GM12892 (cell line): ENCODE data around the gene PPP2R2D.

Source experiments
- DNase-seq: peaks from one replicate; pipeline ENCODE4 v3.0.0; 2011; ENCODE audit not compliant: insufficient read length
- FAIRE-seq: peaks from 2 replicates; lab custom pipeline; 2011; peaks lifted over from hg19 to GRCh38; lab: Jason Lieb, UNC
- POLR2A ChIP-seq: IDR thresholded peaks from 2 replicates; pipeline ENCODE4 v1.6.1; 2011; ENCODE audit warnings: low read depth, low read length, control low read depth
- POLR2AphosphoS5 ChIP-seq: IDR thresholded peaks from 2 replicates; pipeline ENCODE4 v1.6.1; 2011; ENCODE audit warnings: low read depth, low read length, control low read depth
- TAF1 ChIP-seq: IDR thresholded peaks from 2 replicates; pipeline ENCODE4 v1.6.1; 2011; ENCODE audit warnings: low read depth, mild to moderate bottlenecking, control low read depth, low read length, borderline replicate concordance

Gene PPP2R2D

DNA sequence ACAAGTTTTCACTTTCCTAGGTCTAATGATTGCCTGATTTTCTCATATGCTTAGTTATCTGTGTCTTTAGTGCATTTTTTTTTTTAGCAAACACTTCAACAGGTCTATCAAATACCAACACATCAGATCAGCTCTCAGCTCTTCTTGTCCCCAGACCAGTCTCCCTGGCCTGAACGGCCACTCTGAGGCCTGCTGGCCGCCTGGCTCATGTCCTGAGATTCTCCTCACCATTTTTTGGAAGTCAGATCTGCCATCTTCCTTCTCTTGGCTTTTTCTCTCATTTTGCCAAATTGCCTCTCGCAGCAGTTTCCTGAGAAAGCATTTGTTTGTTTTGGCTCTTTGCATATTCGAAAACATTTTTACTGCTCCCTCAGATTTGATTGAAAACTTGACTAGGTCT lies 29.3 kb downstream of the PPP2R2D start:
- DNase-seq (no peak), FAIRE-seq (no peak)
- no peak for TF ChIP-seq TAF1

DNA sequence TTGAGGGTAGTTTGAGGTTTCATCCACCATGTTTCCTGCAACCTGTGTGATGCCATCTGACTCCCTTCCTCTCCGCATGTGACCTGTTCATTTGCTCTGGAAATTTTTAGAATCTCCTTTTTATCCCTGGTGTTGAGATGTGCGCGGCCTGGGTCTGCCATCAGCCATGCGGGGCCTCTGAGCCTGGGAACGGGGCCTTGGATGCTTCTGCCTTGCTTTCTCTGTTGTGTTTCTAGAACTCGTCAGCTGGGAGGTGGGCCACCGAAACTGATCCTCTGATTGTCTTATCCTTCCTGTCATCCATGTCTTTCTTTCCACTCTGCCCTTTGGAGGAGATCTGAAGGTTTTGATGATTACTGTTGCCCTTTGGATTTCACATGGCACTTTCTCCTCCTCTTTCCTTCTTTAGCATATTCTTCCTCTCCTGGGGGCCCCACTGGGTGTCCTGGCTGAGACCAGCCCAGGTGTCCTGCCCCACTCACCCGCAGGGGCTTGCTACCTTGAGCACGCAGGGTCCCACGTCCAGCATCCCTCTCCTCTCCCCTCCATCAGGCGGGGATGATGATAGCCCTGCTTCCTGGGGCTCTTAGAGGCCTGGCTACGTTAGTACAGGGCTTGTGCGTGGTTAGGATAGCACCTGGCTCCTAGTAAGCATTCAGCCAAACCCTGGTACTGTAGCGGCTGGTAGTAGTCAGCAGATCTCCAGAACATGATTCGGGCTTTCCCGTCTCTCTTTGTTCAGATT lies 29.9 kb downstream of the PPP2R2D start:
- no peak for DNase-seq
- no peak for FAIRE-seq
- TF ChIP-seq TAF1 (no peak), POLR2A (no peak), POLR2AphosphoS5 (no peak)

DNA sequence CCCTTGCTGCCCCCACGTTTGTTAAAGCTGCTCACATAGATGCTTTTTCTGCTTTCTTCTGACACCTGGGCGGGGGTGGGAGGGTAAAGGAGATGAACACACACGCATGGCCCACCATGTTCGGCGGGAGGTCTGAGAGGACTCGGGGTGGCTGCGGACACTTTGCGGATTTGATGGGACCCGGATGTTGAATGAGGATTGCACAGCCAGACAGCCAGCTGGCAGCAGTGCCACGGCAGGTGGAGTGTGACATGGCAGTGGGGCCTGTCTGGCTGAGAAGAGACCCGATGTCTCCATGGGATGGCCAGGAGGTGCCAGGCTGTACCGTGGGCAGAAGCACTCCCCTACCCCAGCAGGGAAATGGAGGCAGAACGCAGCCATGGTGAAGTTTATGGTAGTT lies 31.2 kb downstream of the PPP2R2D start:
- DNase-seq: no peak
- FAIRE-seq: no peak
- TF ChIP-seq POLR2AphosphoS5 (no peak), POLR2A (no peak), TAF1 (no peak)

DNA sequence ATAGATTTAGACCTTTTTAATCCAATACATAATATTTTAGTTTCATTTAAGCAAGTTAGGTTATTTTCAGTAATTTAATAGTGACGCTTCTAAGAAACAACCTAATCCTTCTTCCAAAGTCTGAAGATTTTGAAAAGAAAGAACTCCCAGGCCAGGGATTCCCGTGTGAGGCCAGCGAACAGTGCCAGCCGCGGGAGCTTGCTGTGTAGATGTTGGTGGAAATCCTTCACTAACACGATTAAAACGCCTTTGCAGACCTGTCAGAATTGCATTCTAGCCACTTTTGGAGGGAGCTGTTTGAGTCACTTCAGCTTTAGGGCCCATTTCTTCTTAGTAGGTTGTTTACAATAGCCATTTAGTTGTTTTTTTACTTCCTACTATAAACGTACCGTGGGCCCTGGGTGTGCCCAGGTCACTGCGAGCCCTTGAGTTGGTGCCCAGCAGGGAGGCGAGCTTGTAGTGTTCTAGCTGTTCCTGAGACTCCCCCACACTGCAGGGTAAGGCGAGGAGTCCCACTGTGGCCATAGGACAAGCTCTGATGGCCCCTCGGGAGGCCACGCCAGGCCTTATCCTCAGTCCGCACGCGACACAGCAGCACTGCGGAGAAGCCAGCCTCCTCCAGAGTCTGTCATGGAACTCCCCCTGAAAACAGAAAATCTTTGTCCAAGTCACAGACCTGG lies 32.3 kb downstream of the PPP2R2D start:
- DNase-seq: no peak
- FAIRE-seq: no peak
- TF ChIP-seq POLR2A (no peak), POLR2AphosphoS5 (no peak), TAF1 (no peak)

DNA sequence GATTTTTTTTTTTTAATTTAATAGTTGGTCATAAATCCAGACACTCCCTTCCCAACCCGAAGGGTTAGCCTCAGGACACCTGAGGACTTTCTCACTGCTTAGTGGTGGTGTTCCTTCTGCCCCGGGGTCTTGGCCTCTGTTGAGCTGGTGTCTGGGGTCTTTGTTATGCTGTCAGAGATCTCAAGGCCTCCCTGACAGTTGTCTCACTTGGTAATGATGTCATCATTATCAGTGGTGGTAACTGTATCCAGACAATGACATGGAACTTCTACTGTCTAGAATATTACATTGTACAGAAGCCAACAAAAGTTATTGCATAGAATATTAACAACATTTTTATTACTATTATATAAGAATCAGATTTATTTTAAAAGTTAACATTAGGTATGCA lies 32.9 kb downstream of the PPP2R2D start:
- TF ChIP-seq TAF1: no peak
- TF ChIP-seq POLR2A: no peak
- no peak for TF ChIP-seq POLR2AphosphoS5
- no peak for DNase-seq
- no peak for FAIRE-seq

DNA sequence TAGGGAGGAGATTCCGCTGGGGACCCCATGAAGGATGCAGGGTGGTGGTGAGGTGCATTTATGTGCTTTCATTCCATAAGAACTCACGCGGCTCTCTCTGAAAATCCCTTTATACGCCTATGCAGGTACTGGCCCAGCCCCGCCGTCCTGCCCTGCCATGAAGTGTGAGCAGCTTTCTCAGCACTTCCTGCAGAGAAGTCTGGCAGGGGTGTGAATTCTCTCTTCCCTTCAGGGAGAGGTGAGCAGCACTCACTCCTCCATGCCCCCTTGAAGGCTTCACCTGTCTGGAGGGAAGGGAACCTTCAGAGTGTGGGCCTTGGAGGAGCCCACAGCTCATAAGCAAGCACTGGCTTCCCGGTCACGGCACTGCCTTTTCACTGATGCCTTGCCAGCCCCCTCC lies 34.0 kb downstream of the PPP2R2D start:
- FAIRE-seq: no peak
- TF ChIP-seq POLR2A (no peak), TAF1 (no peak), POLR2AphosphoS5 (no peak)
- DNase-seq: no peak

DNA sequence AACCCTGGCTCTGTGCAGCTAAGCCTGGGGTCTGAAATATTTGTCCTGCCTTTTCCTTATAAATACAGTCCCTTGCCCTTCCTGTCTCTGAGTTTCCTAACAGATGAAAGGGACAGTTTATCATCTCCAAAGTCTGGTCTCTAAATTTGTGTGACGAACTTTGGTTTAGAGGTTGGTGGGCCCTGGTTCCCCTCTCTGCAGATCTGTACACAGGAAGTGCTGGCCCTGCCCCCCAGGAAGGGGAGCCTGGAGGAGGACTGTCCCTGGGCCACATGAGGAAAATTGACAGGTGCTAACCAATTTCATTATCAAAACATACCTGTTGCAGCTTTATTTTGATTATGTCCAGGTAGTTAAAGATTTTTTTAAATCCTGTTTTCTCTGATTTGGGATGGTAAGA lies 34.5 kb downstream of the PPP2R2D start:
- TF ChIP-seq TAF1: no peak
- TF ChIP-seq POLR2AphosphoS5: no peak
- TF ChIP-seq POLR2A: no peak
- no peak for DNase-seq
- FAIRE-seq: no peak

DNA sequence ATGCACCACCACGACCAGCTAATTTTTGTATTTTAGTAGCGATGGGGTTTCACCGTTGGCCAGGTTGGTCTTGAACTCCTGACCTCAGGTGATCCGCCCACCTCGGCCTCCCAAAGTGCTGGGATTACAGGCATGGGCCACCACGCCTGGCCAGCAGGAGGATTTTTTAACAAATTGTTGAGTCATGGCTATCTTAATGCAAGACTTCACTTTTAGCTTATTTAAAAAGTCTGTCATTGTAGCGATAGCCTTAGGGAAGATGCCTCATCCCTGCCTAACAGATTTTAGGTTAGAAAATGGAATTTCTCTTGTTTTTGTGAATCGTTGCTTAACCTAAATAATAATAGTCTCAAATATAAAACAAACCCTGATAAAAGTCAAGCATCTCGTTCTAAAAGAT lies 35.5 kb downstream of the PPP2R2D start:
- no peak for TF ChIP-seq TAF1
- DNase-seq (no peak), FAIRE-seq (no peak)

DNA sequence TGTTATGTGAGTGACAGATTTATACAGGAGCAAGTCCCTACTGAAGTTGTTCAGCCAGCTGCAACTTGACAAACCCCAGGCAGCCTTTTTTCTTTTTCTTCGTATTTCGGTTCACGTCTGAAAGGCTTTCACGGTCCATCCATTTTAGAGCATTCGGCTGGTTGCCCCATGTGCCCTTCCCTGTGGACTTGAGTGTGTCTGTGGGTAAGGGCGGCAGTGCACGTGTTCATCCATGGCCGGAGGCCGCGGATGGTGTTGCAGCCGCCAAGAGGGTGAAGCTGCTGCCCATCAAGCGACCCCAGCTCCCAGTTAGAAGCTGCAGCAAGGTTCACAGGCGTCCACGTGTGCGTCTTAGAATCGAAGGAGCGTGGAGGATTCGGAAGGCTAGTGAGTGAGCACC lies 35.9 kb downstream of the PPP2R2D start:
- TF ChIP-seq POLR2AphosphoS5 (no peak), TAF1 (no peak), POLR2A (no peak)
- no peak for DNase-seq
- FAIRE-seq: no peak

DNA sequence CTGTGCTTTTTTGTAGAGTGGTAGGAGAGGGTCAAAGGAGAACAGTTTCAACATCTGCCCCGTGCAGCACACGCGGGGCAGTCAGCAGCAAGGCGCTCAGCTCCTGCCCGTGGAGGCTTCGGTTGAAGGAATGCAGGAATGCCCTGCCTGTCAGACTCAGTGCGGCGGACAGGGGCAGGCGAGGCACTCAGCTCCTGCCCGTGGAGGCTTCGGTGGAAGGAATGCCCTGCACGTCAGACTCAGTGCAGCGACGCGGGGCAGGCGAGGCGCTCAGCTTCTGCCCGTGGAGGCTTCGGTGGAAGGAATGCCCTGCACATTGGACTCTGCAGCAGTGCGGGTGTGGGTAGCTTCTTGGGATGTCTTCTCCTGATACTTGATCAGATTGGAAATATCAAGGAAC lies 37.0 kb downstream of the PPP2R2D start:
- FAIRE-seq: no peak
- TF ChIP-seq POLR2AphosphoS5 (no peak), POLR2A (no peak), TAF1 (no peak)

DNA sequence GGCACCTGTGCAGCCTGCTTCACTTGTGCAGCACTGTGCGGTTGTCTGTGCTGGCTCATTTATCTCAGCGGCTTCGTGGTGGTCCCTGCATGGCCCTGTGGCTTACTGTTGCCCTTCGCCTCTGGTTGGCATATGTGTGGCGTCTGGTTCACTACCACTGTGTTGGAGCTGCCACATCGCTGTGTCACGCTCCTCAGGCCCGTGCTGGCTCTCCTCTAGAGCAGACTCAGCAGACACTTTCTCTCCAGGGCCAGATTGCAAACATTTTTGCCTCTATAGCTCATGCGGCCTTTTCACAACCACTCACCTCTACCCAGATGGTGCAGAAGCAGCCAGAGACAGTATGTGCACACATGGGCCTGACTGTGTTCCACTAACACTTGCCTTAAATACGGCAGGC lies 37.9 kb downstream of the PPP2R2D start:
- FAIRE-seq: no peak
- DNase-seq: no peak
- no peak for TF ChIP-seq TAF1
- no peak for TF ChIP-seq POLR2AphosphoS5
- no peak for TF ChIP-seq POLR2A

More for the DNA sequence above, 37.0 kb downstream of the PPP2R2D start:
- no peak for DNase-seq

DNA sequence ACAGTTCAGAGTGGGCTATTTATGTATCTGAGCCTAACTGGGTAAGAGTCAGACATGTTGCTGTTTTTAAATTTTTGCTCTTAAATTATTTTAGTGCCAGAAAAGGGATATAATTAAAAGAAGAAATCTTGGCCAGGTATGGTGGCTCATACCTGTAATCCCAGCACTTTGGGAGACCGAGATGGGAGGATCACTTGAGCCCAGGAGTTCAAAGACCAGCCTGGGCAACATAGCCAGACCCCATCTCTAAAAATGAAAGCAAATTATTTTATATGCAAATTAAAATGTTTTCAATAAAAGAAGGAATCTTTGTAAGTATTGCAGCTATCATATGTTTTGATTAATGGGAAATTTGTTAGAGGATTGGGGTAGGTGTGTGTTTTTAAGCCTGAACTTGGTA lies 41.6 kb downstream of the PPP2R2D start:
- FAIRE-seq (no peak), DNase-seq (no peak)
- no peak for TF ChIP-seq TAF1
- no peak for TF ChIP-seq POLR2A
- no peak for TF ChIP-seq POLR2AphosphoS5
